GM19468 (cell line): ENCODE data around the gene MLIP.
"Not testable (repeated sequence)": the region's sequence is repeated elsewhere in the genome, so short reads cannot be mapped to it uniquely, and the experiment has no call there.

Experiments used
- ATAC-seq: cut with Tn5 transposase; IDR thresholded peaks from one replicate; pipeline ENCODE4 v1.9.1; 2021; ENCODE audit warnings: mild to moderate bottlenecking, moderate library complexity, moderate number of reproducible peaks; ENCODE audit not compliant: unreplicated experiment; ENCODE audit errors: extremely low read depth

MLIP gene

GRCh38 chr6:54135665-54136369 is 24.6 kb downstream of the MLIP start:
- no peak for ATAC-seq

GRCh38 chr6:54138795-54139194 is 27.6 kb downstream of the MLIP start:
- no peak for ATAC-seq

GRCh38 chr6:54140811-54141210 is 29.6 kb downstream of the MLIP start:
- no peak for ATAC-seq

GRCh38 chr6:54142889-54143519 is 31.8 kb downstream of the MLIP start:
- no peak for ATAC-seq

- ATAC-seq, result no peak
These were observed 40.6 kb downstream of the MLIP start for GRCh38 chr6:54151861-54152260.

GRCh38 chr6:54156650-54157250 is 45.5 kb downstream of the MLIP start:
- no peak for ATAC-seq

- no peak for ATAC-seq
These were observed 46.2 kb downstream of the MLIP start for GRCh38 chr6:54157405-54157804.

GRCh38 chr6:54173089-54173488 is 61.8 kb downstream of the MLIP start:
- no peak for ATAC-seq

- ATAC-seq, result no peak
These were observed 67.9 kb downstream of the MLIP start for GRCh38 chr6:54179152-54179551.

GRCh38 chr6:54183616-54184015 is 72.4 kb downstream of the MLIP start:
- no peak for ATAC-seq

- no peak for ATAC-seq
These were observed 74.6 kb downstream of the MLIP start for GRCh38 chr6:54185885-54186284.

GRCh38 chr6:54188846-54189245 is 77.6 kb downstream of the MLIP start:
- ATAC-seq, result no peak

GRCh38 chr6:54191461-54191860 is 80.2 kb downstream of the MLIP start:
- no peak for ATAC-seq

- no peak for ATAC-seq
These were observed 81.8 kb downstream of the MLIP start for GRCh38 chr6:54192993-54193392.

- no peak for ATAC-seq
These were observed 82.3 kb downstream of the MLIP start for GRCh38 chr6:54193560-54193959.

- ATAC-seq, result no peak
These were observed 82.8 kb downstream of the MLIP start for GRCh38 chr6:54194067-54194466.

GRCh38 chr6:54195637-54196036 is 84.4 kb downstream of the MLIP start:
- no peak for ATAC-seq

- ATAC-seq, result no peak
These were observed 85.7 kb downstream of the MLIP start for GRCh38 chr6:54196905-54197304.

- no peak for ATAC-seq
These were observed 86.9 kb downstream of the MLIP start for GRCh38 chr6:54198134-54198533.

GRCh38 chr6:54203474-54204035 is 92.3 kb downstream of the MLIP start:
- ATAC-seq, result not testable (repeated sequence)

- no peak for ATAC-seq
These were observed 93.8 kb downstream of the MLIP start for GRCh38 chr6:54204921-54205591.
